Mesothelial cell of epicardium (in vitro differentiated cells): ENCODE data around the gene MYMX. TPM values are rescaled to one million over a fixed set of nuclear protein-coding genes. Genes with fewer than 3 reads are reported as not detected.
A peak's percentile ranks its signal among the peaks of the same experiment; 100 is the strongest.

Experiments
- DNase-seq, 2 experiments: peaks; one replicate each; pipeline ENCODE4 v3.0.0; 2021; ENCODE audit warnings: low spot score in 2 of 2; ENCODE audit not compliant: unreplicated experiment in 2 of 2
- H3K27ac Mint-ChIP-seq: 2 replicates; pipeline ENCODE4 v1.8.0; 2021; ENCODE audit warnings: mixed read lengths
- H3K27me3 Mint-ChIP-seq: 2 replicates; pipeline ENCODE4 v1.8.0; 2021; ENCODE audit warnings: low read depth, mixed read lengths
- H3K36me3 Mint-ChIP-seq: 2 replicates; pipeline ENCODE4 v1.8.0; 2021; ENCODE audit warnings: mixed read lengths
- H3K4me1 Mint-ChIP-seq: 2 replicates; pipeline ENCODE4 v1.8.0; 2021; ENCODE audit warnings: mixed read lengths
- H3K4me3 Mint-ChIP-seq: 2 replicates; pipeline ENCODE4 v1.8.0; 2021; ENCODE audit warnings: mild to moderate bottlenecking, moderate library complexity, mixed read lengths
- H3K9me3 Mint-ChIP-seq: 2 replicates; pipeline ENCODE4 v1.8.0; 2021; ENCODE audit warnings: mixed read lengths
- total RNA-seq: library from RNA; stranded (reverse); gene quantifications from 3 replicates; pipeline ENCODE4 v1.2.1, GENCODE V29; 2021
- TF ChIP-seq, protein P1 (sequence below): fragments of 200-600 bp; sonication (generic); IDR thresholded peaks from one replicate; pipeline ENCODE4 v1.5.0; 2021; ENCODE audit warnings: antibody characterized with exemption; ENCODE audit not compliant: unreplicated experiment

MYMX gene
- total RNA-seq, 1 donor from 2014 or later: not detected

DNA sequence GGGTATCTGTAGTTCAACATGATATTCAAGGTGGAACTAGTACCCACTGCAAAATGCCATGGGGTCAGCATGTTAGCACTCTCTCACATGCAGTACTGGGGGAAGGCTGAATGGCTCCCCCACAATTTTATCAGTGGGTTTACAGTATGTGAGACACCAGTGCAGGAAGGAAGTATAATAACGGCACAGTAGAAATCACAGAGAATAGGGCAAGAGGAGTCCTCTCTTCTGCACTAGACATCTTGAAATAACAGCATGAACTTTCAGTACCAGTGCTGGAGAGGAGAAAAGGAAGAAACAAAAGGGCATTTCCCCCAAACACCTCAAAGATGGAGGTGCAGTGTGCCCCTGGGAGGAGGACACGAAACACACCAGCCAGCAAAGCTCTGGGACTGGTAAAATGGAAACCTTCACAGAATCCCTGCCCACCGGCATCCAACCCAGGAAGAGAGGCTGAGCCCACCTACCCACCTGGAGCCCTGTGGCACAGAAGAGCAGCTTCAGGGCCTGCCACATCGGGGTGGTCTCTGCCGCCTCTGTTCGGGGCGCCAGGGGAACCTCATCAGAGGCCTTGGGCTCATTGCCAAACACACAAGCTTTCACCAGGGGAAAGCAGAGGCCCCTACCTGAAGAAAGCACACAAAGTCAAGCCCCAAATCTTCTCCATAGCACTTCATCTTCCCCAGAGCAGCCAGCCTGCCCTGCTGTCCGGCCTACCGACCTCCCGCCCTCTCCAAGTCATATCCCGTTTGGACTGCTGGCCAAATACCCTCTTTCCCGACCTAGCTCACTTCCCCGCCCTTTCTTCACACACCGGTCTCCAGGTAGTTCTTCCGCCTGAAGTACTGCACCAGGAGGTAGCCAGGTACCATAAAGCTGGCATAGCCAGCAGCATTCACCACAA is 39.4 kb downstream of the MYMX start:
- peaks cover 21% of the 10 kb centered on the region for H3K4me1 Mint-ChIP-seq
- H3K4me3 Mint-ChIP-seq: peak overlapping the region; percentile 75
- no peaks in the 10 kb centered on the region for H3K27me3 Mint-ChIP-seq
- peaks cover 30% of the 10 kb centered on the region for H3K36me3 Mint-ChIP-seq
- TF ChIP-seq, protein P1, sequence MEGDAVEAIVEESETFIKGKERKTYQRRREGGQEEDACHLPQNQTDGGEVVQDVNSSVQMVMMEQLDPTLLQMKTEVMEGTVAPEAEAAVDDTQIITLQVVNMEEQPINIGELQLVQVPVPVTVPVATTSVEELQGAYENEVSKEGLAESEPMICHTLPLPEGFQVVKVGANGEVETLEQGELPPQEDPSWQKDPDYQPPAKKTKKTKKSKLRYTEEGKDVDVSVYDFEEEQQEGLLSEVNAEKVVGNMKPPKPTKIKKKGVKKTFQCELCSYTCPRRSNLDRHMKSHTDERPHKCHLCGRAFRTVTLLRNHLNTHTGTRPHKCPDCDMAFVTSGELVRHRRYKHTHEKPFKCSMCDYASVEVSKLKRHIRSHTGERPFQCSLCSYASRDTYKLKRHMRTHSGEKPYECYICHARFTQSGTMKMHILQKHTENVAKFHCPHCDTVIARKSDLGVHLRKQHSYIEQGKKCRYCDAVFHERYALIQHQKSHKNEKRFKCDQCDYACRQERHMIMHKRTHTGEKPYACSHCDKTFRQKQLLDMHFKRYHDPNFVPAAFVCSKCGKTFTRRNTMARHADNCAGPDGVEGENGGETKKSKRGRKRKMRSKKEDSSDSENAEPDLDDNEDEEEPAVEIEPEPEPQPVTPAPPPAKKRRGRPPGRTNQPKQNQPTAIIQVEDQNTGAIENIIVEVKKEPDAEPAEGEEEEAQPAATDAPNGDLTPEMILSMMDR: no peak
- no peak for DNase-seq
- no peaks in the 10 kb centered on the region for H3K9me3 Mint-ChIP-seq
- peak overlapping the region; percentile 83 for H3K27ac Mint-ChIP-seq

DNA sequence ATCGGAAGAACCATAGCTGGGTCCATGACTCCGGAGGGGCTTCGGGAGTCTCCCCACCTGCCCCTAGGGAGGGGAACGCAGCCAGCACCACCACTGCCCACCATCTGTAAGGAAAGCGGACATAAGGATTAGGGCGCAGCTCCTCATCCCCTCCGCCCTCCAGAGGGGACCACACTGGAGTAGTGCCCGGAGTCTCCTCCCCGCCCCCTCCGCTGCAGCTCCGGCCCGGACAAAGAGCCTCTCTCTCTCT is 40.0 kb downstream of the MYMX start:
- peak overlapping the region; percentile 75 for H3K4me3 Mint-ChIP-seq
- peaks cover 25% of the 10 kb centered on the region for H3K36me3 Mint-ChIP-seq
- no peaks in the 10 kb centered on the region for H3K27me3 Mint-ChIP-seq
- DNase-seq: peak in 1 of 2 experiments; percentile 65
- H3K9me3 Mint-ChIP-seq: no peaks in the 10 kb centered on the region
- TF ChIP-seq, protein P1: no peak
- peak overlapping the region; percentile 83 for H3K27ac Mint-ChIP-seq
- peaks cover 21% of the 10 kb centered on the region for H3K4me1 Mint-ChIP-seq

DNA sequence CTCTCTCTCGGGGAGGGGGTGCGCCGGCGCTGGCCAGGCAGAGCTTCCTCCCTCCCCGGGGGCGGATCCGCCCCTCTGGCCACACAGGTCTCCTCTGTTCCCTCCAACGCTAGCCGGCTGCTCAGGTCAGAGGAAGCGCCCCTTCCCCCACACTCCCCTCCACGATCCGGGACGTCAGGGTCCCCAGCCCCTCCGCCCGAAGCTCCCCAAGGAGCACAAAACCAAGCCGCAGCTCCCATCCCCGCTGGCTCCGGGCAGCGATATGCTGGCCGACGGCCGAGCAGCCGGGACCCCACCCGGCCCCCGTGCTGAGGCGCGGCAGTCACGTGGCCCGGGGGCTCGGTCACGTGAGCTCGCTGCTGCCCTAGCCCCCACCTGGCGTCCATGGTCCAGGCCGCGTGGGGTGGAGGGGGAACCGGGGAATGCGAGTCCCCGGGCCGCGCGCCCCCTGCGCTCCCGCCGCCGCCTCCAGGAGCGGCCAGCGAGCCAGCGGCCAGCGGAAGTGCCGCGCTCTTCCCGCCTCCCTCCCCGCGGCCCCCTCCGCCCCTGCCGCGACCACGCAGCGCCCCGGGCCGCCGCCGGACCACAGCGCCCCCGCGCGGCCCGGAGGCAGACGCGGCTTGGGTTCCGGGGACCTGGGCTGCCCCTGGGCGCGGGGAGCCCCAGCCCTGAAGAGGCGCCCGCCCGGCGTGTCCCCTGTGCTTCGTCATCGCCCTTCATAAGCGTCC is 40.5 kb downstream of the MYMX start, which contains the start of gene SLC35B2:
Gene SLC35B2 (minus strand): TSS at position 504 of the 728 bp plus-strand sequence. CDS start 118 bp downstream, at position 386.
- H3K36me3 Mint-ChIP-seq: peaks cover 20% of the 10 kb centered on the region
- H3K4me1 Mint-ChIP-seq: peaks cover 21% of the 10 kb centered on the region
- TF ChIP-seq, protein P1: peak; percentile 58
- DNase-seq: peak in 1 of 2 experiments; percentile 76
- peak within 1 kb of the TSS; percentile 93 for H3K27ac Mint-ChIP-seq
- no peaks in the 10 kb centered on the region for H3K9me3 Mint-ChIP-seq
- H3K27me3 Mint-ChIP-seq: no peaks in the 10 kb centered on the region
- H3K4me3 Mint-ChIP-seq: peak within 1 kb of the TSS; percentile 75

DNA sequence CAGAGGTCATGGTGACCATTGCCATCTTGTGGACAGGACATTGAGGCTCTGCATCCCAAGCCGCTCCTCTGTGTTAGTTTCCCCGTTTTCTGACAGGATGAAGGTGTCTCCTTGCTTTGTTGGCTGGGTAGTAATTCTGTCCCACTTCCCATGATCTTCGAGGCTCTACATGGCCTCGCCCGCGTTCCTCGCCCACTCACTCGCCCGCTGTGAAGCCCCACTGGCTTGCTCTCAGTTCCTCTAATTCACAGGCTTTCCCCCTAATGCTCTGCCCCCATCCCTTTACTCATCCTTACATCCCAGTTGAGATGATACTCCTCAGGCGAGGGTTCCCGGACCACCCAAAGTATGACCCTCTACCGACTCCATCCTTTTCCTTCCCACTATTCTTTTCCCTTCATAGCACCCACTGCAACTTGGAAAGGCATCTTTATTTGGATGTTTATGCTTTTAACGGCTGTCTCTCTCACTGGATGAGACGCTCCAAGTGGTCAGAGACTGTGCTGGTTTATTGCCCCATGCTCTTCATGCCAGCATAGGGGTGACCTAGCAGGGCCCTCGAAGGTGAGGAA is 41.1 kb downstream of the MYMX start:
- TF ChIP-seq, protein P1: peak; percentile 2
- no peak for DNase-seq
- Mint-ChIP-seq H3K36me3 (peaks cover 17% of the 10 kb centered on the region), H3K9me3 (no peaks in the 10 kb centered on the region), H3K27ac (peak overlapping the region; percentile 93), H3K4me3 (peak overlapping the region; percentile 74), H3K27me3 (no peaks in the 10 kb centered on the region), H3K4me1 (peaks cover 26% of the 10 kb centered on the region)

DNA sequence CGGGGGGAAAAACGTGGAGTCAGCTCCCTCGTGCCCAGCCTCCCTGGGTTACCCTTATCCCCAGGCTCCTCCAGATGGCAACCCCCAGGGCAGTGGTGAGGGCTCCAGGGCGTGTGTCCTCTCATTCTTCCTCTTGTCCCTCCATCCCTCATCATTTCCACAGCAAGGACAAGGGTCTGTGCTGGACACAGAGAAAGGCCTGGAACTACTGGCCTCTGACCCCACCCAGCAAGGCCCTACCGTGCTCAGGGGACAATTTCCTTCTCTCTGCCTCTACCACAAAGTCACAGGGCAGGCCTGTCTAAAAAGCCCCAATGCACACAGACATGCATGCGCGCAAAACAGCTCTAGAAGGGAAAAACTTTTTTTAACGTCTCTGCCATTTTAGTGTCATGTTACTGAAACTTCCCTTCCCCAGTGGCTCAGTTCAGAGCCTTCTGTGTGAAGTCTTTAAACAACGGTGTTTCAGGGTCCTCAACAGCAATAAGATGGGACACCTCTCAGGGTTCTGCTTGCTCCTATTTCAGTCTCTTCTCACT is 41.7 kb downstream of the MYMX start:
- H3K4me1 Mint-ChIP-seq: peaks cover 32% of the 10 kb centered on the region
- peaks cover 12% of the 10 kb centered on the region for H3K36me3 Mint-ChIP-seq
- no peak overlapping the region for H3K27ac Mint-ChIP-seq
- no peaks in the 10 kb centered on the region for H3K9me3 Mint-ChIP-seq
- peak overlapping the region; percentile 74 for H3K4me3 Mint-ChIP-seq
- no peaks in the 10 kb centered on the region for H3K27me3 Mint-ChIP-seq
- DNase-seq: no peak
- TF ChIP-seq, protein P1: no peak
